NOMO-1 treated with DMSO at 0.1 percent for 48 hours (cell line): ENCODE results near the gene ZMIZ2.
"Not testable (repeated sequence)": the region's sequence is repeated elsewhere in the genome, so short reads cannot be mapped to it uniquely, and the experiment has no call there.

Experiments used
- DNase-seq: peaks from one replicate; lab custom pipeline; 2025; ENCODE audit not compliant: unreplicated experiment; lab: John Stamatoyannopoulos, UW

ZMIZ2 gene

GRCh38 chr7:44801890-44802289, 53.2 kb downstream of the ZMIZ2 start:
- no peak for DNase-seq

- no peak for DNase-seq
These were observed 53.9 kb downstream of the ZMIZ2 start for GRCh38 chr7:44802418-44803025.

GRCh38 chr7:44803828-44804519, 55.3 kb downstream of the ZMIZ2 start:
- not testable (repeated sequence) for DNase-seq

- DNase-seq, result no peak
These were observed 57.3 kb downstream of the ZMIZ2 start for GRCh38 chr7:44805950-44806349.

- no peak for DNase-seq
These were observed 60.3 kb downstream of the ZMIZ2 start for GRCh38 chr7:44808914-44809393.

GRCh38 chr7:44811093-44811492, 62.4 kb downstream of the ZMIZ2 start:
- DNase-seq, result no peak

- DNase-seq, result no peak
These were observed 62.9 kb downstream of the ZMIZ2 start for GRCh38 chr7:44811571-44811970.

GRCh38 chr7:44814919-44815318, 66.3 kb downstream of the ZMIZ2 start:
- DNase-seq, result no peak

GRCh38 chr7:44819292-44819691, 70.6 kb downstream of the ZMIZ2 start:
- DNase-seq, result no peak
